ENCODE data around the gene WDR88.
"Not testable (repeated sequence)": the region's sequence is repeated elsewhere in the genome, so short reads cannot be mapped to it uniquely, and the experiment has no call there.

DNA sequence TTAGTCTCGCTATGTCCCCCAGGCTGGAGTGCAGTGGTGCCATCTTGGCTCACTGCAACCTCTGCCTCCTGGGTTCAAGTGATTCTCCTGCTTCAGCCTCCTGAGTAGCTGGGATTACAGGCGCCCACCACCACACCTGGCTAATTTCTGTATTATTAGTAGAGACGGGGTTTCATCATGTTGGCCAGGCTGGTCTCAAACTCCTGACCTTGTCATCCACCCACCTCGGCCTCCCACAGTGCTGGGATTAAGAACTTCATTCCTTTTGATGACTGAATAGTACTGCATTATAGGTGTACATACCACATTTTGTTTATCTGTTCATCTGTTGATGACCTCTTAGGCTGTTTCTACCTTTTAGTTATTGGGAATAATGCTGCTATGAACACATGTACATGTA is 20.7 kb downstream of the WDR88 start:
- TF ChIP-seq, protein P1, sequence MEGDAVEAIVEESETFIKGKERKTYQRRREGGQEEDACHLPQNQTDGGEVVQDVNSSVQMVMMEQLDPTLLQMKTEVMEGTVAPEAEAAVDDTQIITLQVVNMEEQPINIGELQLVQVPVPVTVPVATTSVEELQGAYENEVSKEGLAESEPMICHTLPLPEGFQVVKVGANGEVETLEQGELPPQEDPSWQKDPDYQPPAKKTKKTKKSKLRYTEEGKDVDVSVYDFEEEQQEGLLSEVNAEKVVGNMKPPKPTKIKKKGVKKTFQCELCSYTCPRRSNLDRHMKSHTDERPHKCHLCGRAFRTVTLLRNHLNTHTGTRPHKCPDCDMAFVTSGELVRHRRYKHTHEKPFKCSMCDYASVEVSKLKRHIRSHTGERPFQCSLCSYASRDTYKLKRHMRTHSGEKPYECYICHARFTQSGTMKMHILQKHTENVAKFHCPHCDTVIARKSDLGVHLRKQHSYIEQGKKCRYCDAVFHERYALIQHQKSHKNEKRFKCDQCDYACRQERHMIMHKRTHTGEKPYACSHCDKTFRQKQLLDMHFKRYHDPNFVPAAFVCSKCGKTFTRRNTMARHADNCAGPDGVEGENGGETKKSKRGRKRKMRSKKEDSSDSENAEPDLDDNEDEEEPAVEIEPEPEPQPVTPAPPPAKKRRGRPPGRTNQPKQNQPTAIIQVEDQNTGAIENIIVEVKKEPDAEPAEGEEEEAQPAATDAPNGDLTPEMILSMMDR (IDR thresholded peaks at IDR 0.05 in 4 of 5, conservative IDR thresholded peaks at IDR 0.05 in 1 of 5) = not testable (repeated sequence)
- TF ChIP-seq POLR2A (IDR thresholded peaks at IDR 0.05) = not testable (repeated sequence)

Measured in gastrocnemius medialis (tissue), 4 donors.